ENCODE measurements around the gene CPNE6.

Gene CPNE6

DNA sequence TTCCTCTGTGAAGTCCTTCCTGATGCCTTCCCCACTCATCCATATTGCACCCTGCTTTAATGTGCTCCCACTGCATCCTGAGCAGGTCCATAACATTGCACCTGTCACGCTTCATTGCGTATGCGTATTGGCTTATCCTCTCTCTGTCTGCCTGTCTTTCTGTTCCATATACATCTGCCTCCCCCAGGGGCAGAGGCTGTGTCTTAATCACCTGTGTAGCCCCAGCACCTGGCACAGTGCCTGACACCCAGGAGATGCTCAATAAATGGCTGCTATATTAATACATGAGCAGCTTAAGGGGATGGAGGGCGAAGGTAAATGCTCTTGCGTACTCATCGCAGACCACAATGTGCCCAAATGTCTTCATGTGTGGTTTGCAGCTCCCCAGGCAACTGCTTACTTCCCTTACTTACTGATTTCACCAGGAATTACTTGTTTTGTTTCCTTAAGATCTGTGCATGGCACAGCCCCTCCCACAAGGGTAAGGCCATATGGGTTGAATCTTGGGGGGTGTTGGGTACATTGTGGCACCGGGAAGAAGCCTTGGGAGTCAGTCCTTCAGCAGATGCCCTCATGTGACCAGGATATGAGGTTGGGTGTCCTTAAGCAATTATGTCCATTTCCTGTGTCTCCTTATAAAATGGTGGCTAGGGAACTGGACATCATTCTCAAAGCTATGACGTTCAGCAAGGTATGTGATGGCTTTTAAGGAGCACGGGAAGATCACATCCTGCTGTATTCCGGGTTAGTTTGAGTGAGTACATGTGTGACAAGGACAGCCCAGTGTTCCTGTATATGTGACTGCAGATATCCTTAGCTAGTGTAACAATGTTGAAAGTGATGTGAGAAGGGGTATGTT lies 848 bp upstream of the CPNE6 start:
- DNase-seq = peak; percentile 50

DNA sequence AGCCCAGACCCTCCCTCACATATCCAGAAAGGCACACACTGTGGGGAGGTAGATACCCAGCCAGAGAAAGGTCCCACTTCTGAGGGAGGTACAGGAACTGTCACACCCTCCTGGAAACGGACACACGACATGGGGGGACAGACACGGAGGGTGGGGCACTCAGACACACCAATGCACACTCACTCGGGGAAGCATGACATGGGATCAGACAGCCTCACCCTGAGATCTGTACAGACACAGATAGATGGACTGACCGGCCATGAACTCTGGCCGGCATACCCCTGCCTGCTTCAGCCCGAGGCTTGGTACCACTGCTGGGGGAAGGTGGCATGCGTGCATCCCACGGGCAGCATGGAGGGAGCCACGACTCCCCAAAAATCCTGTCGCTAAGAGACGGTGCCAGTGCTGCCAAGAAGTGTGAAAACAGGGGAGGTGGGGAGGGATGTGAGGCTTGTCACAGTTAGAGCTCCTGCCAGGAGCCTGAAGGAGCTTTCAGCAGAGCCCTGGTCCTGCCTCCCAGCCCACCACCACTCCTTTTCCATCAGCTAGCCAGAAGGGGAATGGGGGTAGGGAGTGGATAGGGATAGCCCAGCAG lies 571 bp downstream of the CPNE6 start:
- DNase-seq = no peak

DNA sequence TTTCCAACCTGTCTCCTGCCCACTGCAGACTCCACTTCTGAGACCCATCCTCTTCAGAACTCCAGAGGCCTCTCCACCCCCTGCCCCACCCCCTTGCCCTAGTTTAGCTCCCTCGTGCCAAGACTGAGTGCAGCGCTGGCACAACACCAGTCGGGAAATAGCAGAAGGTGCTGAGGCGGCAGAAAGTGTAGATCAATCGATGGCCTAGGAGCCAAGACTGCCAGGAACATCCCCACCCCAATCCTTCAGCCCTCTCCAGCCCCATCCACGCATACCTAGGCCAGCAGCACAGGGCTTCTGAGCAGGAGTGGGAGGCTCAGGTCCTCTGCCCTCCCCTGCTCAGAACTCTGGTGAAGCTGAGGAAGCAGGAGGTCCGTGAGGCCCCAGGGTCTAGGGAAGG lies 1.1 kb downstream of the CPNE6 start:
- no peak for DNase-seq

DNA sequence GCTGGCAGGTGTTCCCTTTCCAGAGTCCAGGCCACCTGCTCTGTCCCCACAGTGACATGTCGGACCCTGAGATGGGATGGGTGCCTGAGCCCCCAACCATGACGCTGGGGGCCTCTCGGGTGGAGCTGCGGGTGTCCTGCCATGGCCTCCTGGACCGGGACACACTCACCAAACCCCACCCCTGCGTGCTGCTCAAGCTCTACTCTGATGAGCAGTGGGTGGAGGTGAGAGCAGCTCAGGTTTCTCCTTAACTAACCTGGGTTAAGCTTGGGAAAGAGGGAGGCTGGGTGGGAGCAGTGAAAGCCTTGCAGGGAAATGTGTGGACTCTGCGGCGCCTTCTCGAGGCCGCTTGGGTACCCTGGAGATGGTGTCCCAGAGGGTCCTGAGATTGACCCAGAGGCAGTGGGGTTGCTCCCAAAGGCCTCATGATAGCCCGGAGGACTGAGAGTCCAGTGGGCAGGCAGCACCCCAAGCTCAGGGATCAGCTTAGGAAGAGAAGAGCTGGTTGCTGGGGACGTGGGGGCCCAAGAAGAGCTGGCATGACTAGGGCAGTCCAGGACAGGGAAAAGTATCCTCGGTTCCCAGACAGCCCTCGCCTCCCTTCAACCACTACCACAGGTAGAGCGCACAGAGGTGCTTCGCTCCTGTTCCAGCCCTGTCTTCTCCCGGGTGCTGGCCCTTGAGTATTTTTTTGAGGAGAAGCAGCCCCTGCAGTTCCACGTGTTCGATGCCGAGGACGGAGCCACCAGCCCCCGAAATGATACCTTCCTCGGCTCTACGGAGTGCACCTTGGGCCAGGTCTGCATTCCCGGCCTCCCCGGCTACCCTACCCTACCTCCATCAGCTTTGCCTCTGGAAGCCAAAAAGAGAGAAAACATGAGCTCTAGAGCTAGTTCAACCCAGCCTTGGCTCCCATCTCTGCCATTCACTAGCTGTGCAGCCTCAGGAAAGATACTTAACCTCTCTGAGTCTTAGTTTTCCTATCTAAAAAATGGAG lies 1.8 kb downstream of the CPNE6 start:
- DNase-seq = no peak

DNA sequence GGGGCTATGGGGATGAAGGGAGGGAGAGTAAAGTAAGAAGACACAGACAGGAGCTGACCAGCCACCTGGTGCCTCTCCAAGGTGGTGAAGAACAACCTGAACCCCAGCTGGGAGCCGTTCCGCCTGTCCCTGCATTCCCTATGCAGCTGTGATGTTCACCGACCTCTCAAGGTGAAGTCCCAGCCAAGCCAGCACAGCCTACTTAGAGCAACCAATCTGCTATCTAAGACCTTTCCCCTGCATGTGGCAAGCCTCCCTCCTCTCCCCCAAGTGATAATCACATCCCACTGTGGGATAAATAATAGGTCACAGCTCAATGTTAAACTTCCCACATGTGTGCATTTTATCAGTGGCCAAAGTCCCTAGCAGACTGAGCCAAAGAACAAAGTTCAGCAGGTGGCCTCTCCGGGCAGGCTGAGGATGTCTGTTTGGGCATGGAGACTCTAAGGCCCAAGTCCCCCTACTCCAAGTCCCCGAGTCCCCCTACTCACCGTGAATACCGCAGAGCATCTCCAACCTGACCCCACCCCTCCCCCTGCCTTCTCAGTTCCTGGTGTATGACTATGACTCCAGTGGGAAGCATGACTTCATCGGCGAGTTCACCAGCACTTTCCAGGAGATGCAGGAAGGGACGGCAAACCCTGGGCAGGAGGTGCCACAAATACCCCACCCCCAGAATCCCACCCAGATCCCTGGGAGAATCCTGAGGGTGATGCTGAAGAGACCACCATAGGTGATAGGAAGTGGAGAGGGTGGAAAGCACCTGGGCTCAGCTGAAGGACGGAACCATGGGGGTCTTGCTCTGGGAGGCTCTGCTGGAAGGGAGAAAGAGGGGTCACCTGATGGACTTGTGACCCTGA lies 3.5 kb downstream of the CPNE6 start:
- DNase-seq = no peak

DNA sequence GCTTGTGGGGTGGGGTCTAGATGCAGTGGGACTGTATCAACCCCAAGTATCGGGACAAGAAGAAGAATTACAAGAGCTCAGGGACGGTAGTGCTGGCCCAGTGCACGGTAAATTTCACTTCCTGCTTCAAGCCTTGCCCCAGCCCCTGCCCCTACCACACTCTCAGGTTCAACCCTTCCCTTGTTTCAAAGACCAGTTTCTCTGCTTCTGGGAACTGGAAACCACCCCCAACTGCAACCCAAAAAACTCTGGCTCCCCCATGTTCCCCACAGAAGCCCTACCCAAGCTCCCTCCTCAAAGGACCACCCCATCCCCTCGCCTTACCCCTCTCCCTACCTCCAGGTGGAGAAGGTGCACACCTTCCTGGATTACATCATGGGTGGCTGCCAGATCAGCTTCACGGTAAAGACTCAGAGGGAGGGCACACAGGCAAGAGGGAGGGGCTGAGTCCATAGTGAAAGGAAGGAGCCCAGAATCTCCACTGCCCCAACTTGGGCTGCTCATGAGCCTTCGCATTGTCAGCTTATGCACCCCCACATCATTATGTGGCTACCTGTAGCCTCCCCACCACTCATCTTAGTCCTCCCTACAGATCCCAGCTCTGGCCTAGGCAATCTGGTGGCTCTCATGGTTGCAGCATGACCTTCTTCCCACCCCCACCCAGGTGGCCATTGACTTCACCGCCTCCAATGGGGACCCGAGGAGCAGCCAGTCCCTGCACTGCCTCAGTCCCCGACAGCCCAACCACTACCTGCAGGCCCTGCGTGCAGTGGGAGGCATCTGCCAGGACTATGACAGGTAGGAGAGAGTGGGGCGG lies 4.3 kb downstream of the CPNE6 start:
- no peak for DNase-seq

DNA sequence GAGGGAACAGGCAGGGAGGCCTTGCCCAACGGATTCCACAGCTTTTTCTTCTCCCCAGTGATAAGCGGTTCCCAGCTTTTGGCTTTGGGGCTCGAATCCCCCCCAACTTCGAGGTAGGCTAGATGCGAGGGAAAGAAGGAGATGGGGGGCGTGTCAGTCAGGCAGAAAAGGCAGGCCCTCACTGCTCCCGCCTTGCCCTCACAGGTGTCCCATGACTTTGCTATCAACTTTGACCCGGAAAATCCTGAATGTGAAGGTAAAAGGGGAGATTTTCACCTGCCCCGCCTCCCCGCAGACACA lies 4.9 kb downstream of the CPNE6 start:
- no peak for DNase-seq

GRCh38 chr14:24077086-24077485 lies 5.7 kb downstream of the CPNE6 start:
- DNase-seq = no peak

- peak; percentile 30 for DNase-seq
These were observed 6.8 kb downstream of the CPNE6 start for GRCh38 chr14:24078146-24078545.

DNA sequence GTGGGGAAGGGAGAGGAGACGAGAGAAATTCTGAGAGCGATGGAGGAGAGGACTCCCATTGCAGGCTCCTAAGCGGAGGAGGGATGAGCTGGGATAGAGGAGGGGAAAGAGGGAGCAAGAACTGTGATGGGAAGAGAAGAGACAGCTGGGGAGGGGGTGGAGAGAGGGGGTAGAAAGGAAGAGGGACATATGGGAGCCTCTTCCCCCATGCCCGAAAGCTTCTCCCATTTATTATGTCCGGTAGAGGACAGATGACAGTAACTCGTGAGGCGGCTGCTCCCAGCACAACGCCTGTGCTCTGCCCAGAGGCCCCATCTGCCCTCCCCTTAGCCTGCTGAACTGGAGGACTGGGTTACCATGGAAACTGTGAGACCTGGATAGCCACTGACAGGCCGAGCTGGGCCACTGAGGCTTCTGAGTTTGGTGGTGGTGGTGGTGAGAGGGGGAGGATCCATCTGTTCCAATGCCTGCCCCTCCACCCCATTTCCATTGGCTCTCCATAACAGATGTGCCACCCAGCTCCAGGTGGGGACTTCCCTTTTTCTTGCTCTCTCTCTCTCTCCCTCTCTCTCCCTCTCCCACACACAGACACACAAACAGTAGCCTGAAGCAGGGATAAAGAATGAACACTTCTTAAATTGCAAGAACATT lies 8.3 kb downstream of the CPNE6 start:
- peak; percentile 90 for DNase-seq

DNA sequence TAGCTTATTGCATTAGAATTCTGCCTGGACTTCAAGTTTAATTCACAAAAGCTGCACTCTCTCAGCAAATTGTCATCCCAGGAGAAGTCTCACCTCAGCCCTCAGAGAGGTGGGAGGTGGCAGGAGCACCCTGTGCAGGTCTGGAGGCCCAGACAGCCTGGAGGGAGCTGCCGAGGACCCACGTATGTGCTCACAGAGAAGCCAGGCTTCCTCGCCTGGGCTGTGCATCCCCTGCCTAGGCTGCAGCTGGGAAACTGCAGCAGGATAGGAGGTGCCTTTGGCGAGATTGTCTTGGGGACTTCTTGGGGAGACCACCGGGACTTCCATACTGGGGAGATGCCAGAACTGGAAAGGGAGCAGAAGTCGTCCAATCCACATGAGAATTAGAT lies 8.8 kb downstream of the CPNE6 start:
- peak; percentile 45 for DNase-seq

- DNase-seq = peak; percentile 79
These were observed 9.8 kb downstream of the CPNE6 start for GRCh38 chr14:24080888-24081738.

- no peak for DNase-seq
These were observed 10.4 kb downstream of the CPNE6 start for GRCh38 chr14:24081739-24082211.

GRCh38 chr14:24082411-24083080 lies 11.2 kb downstream of the CPNE6 start:
- DNase-seq = no peak

DNA sequence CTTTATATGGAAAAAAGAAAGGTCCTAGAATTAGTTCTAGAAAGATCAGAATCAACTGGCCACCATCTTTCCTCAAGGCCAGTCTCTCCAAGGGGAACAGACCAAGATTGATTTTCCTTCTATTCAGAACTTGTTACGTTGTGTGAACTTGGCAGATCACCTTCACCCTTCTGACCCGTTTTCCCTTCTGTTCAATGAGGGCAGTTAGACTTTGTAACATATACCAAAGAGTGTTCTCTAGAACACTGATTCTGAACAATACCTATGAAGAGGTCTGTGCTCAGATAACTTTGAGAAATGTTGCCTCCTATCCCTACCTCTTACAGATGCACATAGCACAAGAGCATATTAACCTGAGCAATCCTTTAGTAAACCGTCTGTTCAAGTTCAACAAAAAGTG lies 12.1 kb downstream of the CPNE6 start:
- DNase-seq = no peak

GRCh38 chr14:24084440-24084839 lies 13.1 kb downstream of the CPNE6 start:
- DNase-seq = no peak

DNA sequence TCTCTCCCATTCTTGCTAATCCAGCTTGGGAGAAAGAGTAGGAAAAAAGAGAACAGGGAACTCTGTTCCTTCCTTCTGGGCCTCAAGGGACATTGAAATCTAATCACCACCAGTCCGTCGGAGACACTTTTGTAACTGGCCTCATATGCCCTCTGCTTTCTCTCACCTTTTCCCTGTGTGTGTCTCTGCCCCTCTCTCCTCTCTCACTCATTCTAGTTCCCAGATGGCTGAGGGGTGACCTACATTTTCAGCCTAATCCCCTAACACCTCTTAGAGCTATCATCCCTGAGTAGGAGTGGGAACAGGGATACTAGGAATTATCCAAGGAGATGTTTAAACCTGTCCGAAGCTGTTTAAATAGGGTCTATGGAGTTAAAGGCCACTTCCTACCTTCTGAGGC lies 13.9 kb downstream of the CPNE6 start:
- DNase-seq = no peak

DNA sequence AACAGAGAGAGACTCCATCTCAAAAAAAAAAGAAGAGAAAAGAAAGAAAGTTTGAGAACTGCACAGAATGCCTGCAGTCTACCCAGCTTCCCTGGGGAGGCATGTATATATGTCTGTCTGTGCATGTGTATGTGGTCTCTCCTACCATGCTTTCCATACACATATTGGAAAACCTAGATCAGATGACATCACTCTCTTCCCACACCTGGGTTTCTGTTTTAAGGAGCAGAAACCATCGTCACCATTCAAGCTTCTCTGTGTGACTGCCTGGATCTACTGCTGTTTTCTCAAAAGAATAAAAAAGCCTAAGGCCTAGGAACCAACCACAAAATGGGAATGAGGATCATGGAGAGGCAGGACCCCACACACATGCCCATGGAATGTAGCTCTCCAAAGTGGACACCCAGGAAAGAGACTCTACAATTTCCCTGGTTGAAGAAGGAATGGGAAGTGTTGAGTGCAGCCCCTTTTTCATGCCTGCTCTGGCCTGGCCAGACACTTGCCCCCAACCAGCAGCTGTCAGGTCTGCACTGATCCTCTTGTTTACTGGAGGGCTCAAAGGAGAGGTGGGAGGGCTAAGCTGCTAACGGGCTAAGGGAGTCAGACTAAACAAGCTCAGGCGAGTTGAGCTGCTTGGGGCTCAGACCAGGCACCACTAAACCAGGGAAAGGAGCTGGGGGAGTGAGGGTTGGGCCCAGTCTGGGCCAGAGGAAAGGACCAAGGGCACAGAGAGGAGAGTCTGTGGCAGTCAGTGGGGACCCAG lies 15.0 kb downstream of the CPNE6 start:
- DNase-seq = no peak

DNA sequence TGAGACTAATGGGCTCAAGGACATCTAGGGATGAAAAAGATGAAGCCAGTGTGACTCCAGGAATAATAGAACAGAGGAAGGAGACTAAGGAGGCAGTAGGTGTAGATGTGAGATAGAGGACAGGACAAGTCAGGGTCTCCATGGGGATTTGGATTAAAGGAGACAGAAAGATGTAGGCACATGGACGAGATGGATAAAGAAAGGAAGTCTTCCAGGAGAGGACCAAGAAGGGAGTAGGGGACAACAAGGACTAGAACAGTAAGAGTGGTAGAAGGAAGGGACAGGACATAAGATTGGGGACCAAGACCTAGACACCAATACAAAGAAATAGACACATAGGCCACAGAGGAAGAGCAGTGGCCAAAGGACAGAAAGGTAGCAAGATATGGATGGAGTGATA lies 15.6 kb downstream of the CPNE6 start:
- DNase-seq = no peak
